T-helper 22 cell (primary cell): ENCODE results near the gene PCID2.

Source experiments
- DNase-seq: peaks from one replicate; pipeline ENCODE4 v3.0.0-alpha.2; 2020; ENCODE audit warnings: low read depth

The PCID2 gene

GRCh38 chr13:113187263-113187669, 21.2 kb downstream of the PCID2 start:
- no peak for DNase-seq

DNA sequence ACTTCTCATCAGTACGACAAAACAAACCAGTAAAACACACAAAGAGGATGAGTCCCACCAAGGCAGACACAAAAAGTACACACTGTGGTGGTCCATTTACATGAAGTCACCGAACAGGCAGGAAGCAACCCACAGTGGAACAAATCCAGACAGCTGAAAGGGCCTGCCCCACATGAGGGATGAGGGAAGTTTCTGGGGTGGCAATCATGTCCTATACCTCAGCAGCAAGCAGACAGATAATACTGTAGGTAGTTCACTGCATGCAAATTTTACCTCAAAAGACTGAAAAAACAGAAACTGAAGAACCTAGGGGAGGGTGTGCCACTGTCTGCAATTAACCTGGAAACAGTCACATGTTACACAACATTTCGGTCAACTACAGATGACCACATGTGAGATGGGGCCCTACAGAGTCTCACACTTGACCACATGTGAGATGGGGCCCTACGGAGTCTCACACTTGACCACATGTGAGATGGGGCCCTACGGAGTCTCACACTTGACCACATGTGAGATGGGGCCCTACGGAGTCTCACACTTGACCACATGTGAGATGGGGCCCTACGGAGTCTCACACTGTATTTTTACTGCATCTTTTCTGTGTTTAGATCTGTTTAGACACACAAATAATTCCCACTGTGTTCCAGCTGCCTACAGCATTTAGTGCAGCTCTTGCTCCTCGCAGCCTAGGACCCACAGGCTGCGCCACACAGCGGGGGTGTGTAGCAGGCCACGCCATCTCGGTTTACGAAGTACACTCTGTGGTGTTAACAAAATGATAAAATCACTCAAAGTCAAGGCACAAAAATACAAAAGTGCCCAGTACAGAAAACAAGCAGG, 22.2 kb downstream of the PCID2 start:
- no peak for DNase-seq

DNA sequence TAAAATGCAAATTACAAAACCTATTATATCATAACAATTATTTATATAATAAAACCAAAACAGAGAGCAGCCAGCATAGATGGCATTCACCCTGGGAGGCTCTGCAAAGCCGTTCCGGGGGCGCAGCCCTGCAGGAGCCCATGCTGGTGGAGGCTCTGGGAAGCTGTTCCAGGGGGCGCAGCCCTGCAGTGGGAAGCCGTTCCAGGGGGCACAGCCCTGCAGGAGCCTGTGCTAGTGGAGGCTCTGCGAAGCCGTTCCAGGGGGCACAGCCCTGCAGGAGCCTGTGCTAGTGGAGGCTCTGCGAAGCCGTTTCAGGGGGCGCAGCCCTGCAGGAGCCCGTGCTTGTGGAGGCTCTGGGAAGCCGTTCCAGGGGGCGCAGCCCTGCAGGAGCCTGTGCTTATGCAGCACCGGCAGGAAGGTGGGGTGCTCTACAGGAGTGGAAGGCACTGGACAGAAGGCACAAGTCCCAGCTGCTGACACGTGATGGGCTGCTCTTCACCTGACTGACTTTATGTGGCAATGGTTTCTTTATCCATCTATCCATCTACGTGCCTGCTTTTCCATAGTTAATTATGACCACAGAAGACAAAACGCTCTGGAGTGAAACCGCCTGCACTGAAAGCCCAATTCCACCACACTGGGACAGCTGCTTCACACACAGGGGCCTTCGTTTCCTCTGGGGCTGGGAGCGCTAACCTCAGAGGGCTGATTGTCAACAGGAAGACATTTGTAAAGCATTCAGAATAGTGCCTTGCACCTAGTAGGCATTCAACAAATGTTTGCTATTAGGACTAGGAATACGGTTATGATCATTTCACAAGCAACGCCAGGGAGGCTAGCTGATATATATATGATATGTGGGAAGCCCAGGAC, 23.7 kb downstream of the PCID2 start:
- DNase-seq, result no peak

DNA sequence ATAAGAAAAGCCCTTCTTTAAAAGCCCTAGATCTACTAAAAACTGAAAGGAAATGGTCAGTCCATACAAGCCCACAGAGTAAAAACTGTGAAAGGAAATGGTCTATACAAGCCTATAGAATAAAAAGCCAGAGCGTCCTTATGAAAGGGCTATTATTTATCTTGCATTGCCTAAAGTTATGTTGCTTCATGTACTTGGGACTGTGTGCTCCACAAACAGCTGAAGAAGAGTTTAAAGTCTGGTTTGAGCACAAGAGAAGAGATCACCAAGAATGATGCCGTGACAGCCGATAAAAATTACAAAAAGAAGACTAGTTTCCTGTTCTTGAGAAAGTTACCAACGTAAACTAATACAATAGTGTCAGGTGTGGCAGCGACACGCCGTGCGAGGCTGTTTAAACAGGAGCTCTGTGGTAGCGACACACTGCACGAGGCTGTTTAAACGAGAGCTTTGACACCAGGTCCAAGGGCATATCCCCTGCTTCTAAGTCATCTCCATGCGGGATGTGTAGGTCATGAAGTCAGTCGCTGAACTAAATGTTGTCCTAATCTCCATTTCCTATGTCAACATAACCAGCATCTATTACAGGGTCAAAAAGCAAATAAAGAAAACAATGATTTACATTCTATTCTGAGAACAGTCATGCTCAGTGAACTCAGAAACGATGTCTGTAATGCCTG, 24.9 kb downstream of the PCID2 start:
- no peak for DNase-seq

- no peak for DNase-seq
Observed at GRCh38 chr13:113182046-113182445, 26.4 kb downstream of the PCID2 start.

DNA sequence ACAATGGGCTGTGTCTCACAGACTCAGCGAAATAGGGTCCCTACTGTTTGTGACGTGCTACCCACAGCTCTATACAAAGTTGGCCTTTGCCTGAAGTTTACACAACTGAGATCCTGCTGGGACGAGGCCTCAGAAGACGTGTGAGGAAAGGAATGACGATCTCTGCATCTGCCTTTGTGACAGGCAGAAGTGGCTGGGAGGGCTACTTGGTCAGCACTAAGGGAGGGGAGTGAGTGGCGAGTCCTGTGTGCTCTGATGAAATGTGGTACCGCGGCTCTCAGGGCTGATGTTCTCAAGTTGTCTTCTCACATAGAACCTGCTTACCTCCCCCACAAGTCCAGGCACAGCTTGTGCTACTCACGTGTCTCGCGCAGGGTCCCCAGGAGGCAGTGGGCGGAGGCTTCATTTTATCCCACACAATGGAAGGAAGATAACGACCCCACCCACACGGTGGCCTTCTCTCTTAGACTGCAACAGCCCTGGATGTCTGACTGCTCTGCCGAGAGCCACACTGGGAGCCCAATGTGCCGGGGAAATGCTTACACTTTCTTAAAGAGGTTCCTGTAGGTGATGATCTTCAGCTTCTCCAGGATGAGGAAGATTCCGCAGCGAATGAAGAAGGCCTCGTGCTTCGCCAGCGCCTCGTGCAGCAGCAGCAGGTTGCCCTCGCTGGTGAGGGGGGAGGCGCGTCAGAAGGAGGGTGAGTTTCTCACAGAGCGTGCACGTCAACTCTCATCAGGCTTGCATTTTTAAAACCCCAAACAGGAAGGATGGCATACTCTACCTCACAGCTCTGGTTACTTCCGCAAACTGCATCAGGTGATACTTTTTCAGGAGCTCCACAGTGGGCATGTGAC, 28.9 kb downstream of the PCID2 start:
- no peak for DNase-seq

GRCh38 chr13:113178896-113179167, 29.6 kb downstream of the PCID2 start:
- DNase-seq, result no peak

DNA sequence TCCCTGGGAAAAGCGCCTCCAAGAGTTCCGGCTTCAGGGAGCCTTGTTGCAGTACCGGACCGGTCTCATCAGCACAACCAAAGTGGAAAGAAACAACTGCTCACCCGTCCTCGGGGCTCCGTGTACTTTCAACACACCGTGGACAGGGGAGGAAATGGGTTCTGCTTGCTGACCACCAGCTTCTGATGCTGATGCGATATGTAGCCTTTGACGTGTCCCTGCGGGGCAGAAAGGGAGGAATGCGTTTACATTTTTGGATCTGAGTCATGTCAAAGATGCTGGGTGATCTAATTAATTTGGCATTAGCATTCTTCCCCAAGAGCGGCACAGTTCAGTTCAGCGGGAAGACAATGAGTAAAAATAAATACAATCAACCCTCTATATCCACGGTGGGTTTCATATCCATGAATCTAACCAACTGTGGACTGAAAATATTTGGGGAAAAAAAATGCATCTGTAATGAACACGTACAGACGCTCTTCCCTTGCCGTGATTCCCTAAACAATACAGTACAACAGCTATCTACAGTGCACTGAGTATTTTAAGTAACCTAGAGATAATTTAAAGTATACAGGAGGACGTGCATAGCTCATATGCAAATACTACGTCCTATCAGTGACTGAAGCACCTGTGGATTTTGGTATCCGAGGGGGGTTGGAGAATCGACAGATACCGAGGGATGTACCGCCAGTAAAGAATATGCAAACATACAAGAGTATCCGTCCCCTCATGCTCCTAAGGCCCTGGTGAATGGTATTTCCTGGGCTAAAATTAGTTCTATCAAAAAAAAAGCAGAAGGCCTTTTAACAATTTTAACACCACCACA, 30.2 kb downstream of the PCID2 start:
- DNase-seq, result no peak

DNA sequence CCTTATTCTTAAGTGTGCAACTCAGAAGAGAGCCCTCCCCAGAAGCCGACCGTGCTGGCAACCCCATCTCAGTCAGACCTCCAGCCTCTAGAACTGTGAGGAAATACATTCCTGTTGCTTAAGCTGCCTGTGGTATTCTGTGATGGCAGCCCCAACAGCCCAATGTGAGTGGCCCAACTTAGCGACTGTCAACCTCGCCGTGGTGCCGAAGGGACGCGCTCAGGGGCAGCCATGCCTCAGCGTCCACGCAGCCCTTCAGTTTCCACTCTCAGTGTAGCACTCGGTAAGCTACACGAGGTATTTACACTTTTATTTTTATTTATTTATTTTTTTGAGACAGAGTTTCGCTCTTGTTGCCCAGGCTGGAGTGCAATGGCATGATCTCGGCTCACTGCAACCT, 31.6 kb downstream of the PCID2 start:
- no peak for DNase-seq

DNA sequence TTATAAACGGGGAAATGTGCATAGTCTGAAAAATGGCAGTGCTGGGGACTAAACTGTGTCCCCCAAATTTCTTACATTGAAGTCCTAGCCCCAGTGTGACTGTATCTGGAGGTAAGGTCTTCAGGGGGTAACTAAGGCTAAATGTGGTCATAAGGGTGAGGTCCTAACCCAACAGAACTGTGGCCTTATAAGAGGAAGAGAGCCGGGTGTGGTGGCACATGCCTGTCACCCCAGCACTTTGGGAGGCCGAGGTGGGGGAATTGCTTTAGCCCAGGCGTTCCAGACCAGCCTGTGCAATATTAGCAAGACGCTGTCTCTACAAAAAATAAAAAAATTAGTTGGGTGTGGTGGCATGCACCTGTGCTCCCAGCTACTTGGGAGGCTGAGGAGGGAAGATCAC, 32.2 kb downstream of the PCID2 start:
- peak; percentile 53 for DNase-seq

- no peak for DNase-seq
Observed at GRCh38 chr13:113172419-113172926, 36.0 kb downstream of the PCID2 start.

DNA sequence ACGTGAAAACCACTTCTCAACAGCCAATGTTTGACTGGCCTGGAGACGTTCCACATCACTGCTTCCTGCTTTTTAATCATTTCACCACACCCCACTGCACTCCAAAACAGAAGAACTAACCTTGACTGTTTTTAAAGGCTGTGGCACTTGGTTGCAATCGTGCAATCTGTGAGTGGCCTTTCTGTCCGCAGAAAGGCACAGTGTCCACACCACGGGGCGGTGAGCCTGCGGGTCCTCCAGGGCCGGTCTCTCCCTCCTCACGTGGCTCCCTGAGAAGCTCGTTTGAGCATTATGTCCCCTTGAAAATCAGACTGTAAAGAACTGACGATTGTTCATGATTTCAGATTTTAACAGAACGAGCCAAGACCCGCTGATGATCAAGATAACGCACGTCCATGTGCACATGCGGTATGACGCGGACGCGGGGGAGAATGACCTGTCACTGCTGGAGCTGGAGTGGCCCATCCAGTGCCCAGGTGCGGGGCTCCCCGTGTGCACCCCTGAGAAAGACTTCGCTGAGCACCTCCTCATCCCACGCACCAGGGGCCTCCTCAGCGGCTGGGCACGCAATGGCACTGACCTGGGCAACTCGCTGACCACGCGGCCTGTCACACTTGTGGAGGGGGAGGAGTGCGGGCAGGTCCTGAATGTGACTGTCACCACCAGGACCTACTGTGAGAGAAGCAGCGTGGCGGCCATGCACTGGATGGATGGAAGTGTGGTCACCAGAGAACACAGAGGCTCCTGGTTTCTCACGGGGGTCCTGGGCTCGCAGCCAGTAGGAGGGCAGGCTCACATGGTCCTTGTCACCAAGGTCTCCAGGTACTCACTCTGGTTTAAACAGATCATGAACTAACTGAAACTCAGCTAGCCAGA, 37.0 kb downstream of the PCID2 start:
- DNase-seq, result no peak

DNA sequence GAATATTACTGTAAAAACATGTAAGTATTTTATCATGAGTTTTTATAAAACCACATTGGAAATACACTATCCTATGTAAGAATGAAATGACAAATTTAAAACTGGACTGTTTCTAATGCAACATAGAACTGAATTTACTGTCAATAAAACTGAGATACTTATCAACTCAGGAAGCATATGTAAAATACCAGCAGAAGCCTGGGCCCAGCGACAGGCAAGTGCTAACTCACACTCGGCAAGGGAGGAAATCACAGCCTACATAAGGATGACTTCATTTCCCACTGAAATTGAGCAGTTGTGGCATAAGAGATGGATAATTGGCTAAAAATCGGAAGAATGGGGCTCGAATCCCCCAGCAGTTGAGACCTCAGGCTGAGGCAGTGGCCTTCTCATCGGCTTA, 38.0 kb downstream of the PCID2 start:
- no peak for DNase-seq

DNA sequence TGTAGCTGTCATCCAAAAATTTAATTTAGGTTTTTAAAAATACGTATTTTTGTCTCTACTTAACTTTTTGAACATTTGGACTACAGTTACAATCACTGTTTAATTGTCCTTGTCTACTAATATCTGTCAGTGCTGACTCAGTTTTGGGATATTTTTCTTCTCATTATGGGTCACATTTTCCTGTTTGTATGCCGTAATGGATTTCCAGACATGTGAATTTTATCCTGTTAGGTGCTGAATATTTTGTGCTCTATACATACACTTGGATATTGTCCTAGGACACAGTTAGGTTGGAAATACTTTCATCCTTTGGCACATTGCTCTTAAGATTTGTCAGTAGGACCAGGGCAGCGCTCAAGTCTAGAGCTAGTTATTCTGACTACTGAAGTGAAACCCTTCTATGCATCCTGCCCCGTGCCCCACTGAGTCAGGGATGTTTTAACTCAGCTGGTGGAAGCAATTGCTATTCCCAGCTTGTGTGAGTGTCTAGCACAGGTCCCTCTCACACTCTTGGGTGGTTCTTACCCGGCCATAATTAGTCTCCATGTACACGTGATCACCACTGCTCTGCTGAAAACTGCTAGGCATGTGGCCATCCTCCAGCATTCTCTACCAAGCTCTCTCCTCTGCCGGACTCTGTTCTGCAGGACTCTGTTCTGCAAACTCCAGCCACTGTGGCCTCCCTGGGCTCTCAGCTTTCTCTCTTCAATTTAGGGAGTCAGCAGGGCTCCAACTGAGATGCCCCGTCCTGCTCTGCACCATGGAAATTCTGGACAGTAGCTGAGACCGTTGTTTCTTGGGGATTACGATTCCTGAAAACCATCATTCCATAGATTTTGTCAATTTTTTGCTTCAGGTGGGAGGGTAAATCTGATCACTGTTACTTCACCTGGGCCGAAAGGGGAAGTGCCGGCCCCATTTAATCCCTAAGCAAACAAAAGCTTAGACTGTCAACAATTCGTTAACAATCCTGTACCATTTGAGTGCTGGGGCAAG, 38.9 kb downstream of the PCID2 start:
- no peak for DNase-seq

DNA sequence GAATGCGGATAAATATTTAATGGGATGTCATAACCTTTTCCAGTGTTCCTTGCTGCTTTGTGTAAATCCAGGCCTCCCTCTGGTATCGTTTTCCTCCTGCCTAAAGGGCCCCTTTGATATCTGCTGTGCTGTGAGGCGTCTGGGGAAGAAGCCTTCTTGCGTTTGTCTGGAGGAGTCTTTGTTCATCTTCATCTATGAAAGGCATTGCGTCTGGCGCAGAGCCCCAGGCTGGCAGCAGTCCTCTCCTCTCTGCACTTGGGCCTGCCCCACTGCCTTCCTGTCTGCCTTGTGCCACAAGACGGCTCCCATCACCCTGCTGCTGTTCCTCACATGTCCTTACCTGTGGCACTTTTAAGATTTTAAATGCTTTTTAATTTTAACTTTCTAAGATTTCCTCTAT, 40.3 kb downstream of the PCID2 start:
- DNase-seq, result no peak

- DNase-seq, result no peak
Observed at GRCh38 chr13:113167575-113167974, 40.9 kb downstream of the PCID2 start.

- DNase-seq, result no peak
Observed at GRCh38 chr13:113167155-113167554, 41.3 kb downstream of the PCID2 start.

- no peak for DNase-seq
Observed at GRCh38 chr13:113166681-113167080, 41.8 kb downstream of the PCID2 start.

- DNase-seq, result no peak
Observed at GRCh38 chr13:113166266-113166665, 42.2 kb downstream of the PCID2 start.
